Measurements from ENCODE around the gene TLE3. TPM values are rescaled to one million over a fixed set of nuclear protein-coding genes. Genes with fewer than 3 reads are reported as not detected.

TLE3 gene
- total and polyA plus RNA-seq, 2 of the 13 experiments (the other 11 are each of a cell fraction or from before 2014, with no cell fraction given), result 11.9 to 13.8 TPM

- FAIRE-seq (no peak), DNase-seq (ENCODE audit: low spot score) (no peak), ATAC-seq (no peak)
- Histone ChIP-seq H2AFZ (ENCODE audit: low read length) (no peak overlapping the region), H3K27me3 (ENCODE audit: control insufficient read depth in 1 of 2, insufficient read depth in 2 of 2, low read length in 2 of 2) (no peaks in the 10 kb centered on the region), H3K4me1 (ENCODE audit: insufficient read depth, low read length) (peaks cover 53% of the 10 kb centered on the region), H3K4me3 (replicated peaks in 1 of 3; ENCODE audit: insufficient read depth in 1 of 3, low read depth in 2 of 3, low read length in 3 of 3) (no peak overlapping the region), H3K9me3 (ENCODE audit: low read length) (no peaks in the 10 kb centered on the region), H3K79me2 (ENCODE audit: insufficient read depth, low read length) (peaks cover 54% of the 10 kb centered on the region), H4K20me1 (ENCODE audit: insufficient read depth, low read length) (peaks cover 84% of the 10 kb centered on the region), H3K9ac (ENCODE audit: insufficient read depth, low read depth, low read length) (no peak overlapping the region), H3K4me2 (ENCODE audit: low read depth, low read length) (no peak overlapping the region), H3K27ac (ENCODE audit: extremely low read length, insufficient read depth, low read length) (no peak overlapping the region), H3K36me3 (replicated peaks in 1 of 2; ENCODE audit: control insufficient read depth in 1 of 2, insufficient read depth in 2 of 2, low read length in 2 of 2) (peaks cover 25 to 66% of the 10 kb centered on the region in 2 experiments; a peak in 4 of 5 replicates)
- ChIA-PET CTCF (ENCODE audit: low intra/inter-chr PET ratio, low total read pairs) (no interaction called here), POLR2A (interaction anchor here (1.0 kb wide), 1 partner anchor 9 kb away, joined by 4 read pairs; the partner anchor contains the start of gene TLE3)
- intact Hi-C loops (cut with micrococcal nuclease; ENCODE audit: unreplicated experiment) (no loop called here), in situ Hi-C loops (cut with HindIII; ENCODE audit: extremely low pct_ligation_motif_present, low pct_unique_long_range_greater_than_20kb) (loop anchor here (25.0 kb wide), 1 partner anchor 627 kb away; the partner anchor contains the start of gene RPLP1)
- no TSS peak for BruUV-seq (replicated peaks)
- 92% methylated on average over 22 of the region's 23 CpGs for WGBS (ENCODE audit: low lambda C conversion rate)
- no peak for TF ChIP-seq TRIM24 (CRISPR knock-in tag; IDR thresholded peaks at IDR 0.05)
- no peak for TF ChIP-seq U2AF2 (IDR thresholded peaks at IDR 0.05; ENCODE audit: low read depth, low read length)
- TF ChIP-seq ZZZ3 (CRISPR knock-in tag; IDR thresholded peaks at IDR 0.05; ENCODE audit: borderline replicate concordance), result no peak
- TF ChIP-seq MLXIP (CRISPR knock-in tag; IDR thresholded peaks at IDR 0.05; ENCODE audit: borderline replicate concordance), result no peak
- TF ChIP-seq ZNF761 (CRISPR knock-in tag; conservative IDR thresholded peaks at IDR 0.05), result no peak
- TF ChIP-seq KLF12 (CRISPR knock-in tag; IDR thresholded peaks at IDR 0.05; ENCODE audit: borderline replicate concordance), result no peak
- TF ChIP-seq ZNF766 (CRISPR knock-in tag; IDR thresholded peaks at IDR 0.05; ENCODE audit: borderline replicate concordance), result no peak
- TF ChIP-seq ATF4 (CRISPR knock-in tag; IDR thresholded peaks at IDR 0.05), result no peak
- no peak for TF ChIP-seq SMARCC2 (IDR thresholded peaks at IDR 0.05)
- no peak for TF ChIP-seq NFKBIZ (CRISPR knock-in tag; IDR thresholded peaks at IDR 0.05)
- no peak for TF ChIP-seq SOX5 (CRISPR knock-in tag; IDR thresholded peaks at IDR 0.05; ENCODE audit: borderline replicate concordance)
- TF ChIP-seq MXI1 (IDR thresholded peaks at IDR 0.05; ENCODE audit: borderline replicate concordance, low read depth, low read length), result no peak
These were observed 8.6 kb downstream of the TLE3 start for GRCh38 chr15:70088887-70089691.
